ENCODE results near the gene WDR36. TPM values are rescaled to one million over a fixed set of nuclear protein-coding genes. Genes with fewer than 3 reads are reported as not detected.

WDR36 gene
- polyA plus RNA-seq, 1 donor (not counting 4 experiments of a cell fraction or from before 2014, with no cell fraction given), result 37.8 TPM

GRCh38 chr5:111117136-111117535 is 25.0 kb downstream of the WDR36 start:
- Histone ChIP-seq H3K27me3 (ENCODE audit: control insufficient read depth, extremely low read depth, insufficient read depth, low read length) (no peaks in the 10 kb centered on the region), H2AFZ (ENCODE audit: control insufficient read depth, low read length) (no peak overlapping the region), H3K9me3 (ENCODE audit: control insufficient read depth, low read depth, low read length) (no peaks in the 10 kb centered on the region), H3K36me3 (ENCODE audit: control insufficient read depth in 2 of 2, extremely low read depth in 1 of 2, insufficient read depth in 2 of 2, low read length in 2 of 2) (peaks cover 1 to 7% of the 10 kb centered on the region in 2 experiments), H3K4me2 (ENCODE audit: control insufficient read depth, extremely low read depth, insufficient read depth, low read depth, low read length) (no peak overlapping the region), H3K4me3 (ENCODE audit: control insufficient read depth in 2 of 3, extremely low read depth in 1 of 3, insufficient read depth in 2 of 3, low read depth in 1 of 3, low read length in 3 of 3) (no peak overlapping the region), H4K20me1 (ENCODE audit: control insufficient read depth, extremely low read depth, insufficient read depth, low read length) (no peaks in the 10 kb centered on the region), H3K9me1 (ENCODE audit: control insufficient read depth, extremely low read depth, insufficient read depth, low read length) (no peaks in the 10 kb centered on the region), H3K9ac (ENCODE audit: control insufficient read depth, extremely low read depth, insufficient read depth, low read length) (no peak overlapping the region), H3K79me2 (ENCODE audit: control insufficient read depth, insufficient read depth, low read length) (peaks cover 2% of the 10 kb centered on the region), H3K4me1 (ENCODE audit: control insufficient read depth, extremely low read depth, insufficient read depth, low read length) (peaks cover 11% of the 10 kb centered on the region), H3K27ac (ENCODE audit: control insufficient read depth, insufficient read depth, low read length) (no peak overlapping the region)
- TF ChIP-seq EZH2 (IDR thresholded peaks at IDR 0.05; ENCODE audit: low read length) (no peak), CTCF (optimal IDR thresholded peaks at IDR 0.05 in 1 of 3, IDR thresholded peaks at IDR 0.05 in 1 of 3, conservative IDR thresholded peaks at IDR 0.05 in 1 of 3; ENCODE audit: extremely low read depth in 1 of 3, insufficient read depth in 2 of 3, low read length in 3 of 3) (no peak)
- DNase-seq (ENCODE audit: low read depth, low spot score) (no peak), FAIRE-seq (no peak)
- dilution Hi-C loops (cut with MboI; ENCODE audit: extremely low pct_ligation_motif_present, low sequenced_read_pairs), result no loop called here

- no peaks in the 10 kb centered on the region for H3K9me1 ChIP-seq (ENCODE audit: control insufficient read depth, extremely low read depth, insufficient read depth, low read length)
- H3K36me3 ChIP-seq (ENCODE audit: control insufficient read depth in 2 of 2, extremely low read depth in 1 of 2, insufficient read depth in 2 of 2, low read length in 2 of 2), result peaks cover 0 to 14% of the 10 kb centered on the region in 2 experiments
- H3K4me3 ChIP-seq (ENCODE audit: control insufficient read depth in 2 of 3, extremely low read depth in 1 of 3, insufficient read depth in 2 of 3, low read depth in 1 of 3, low read length in 3 of 3), result no peak overlapping the region
- dilution Hi-C loops (cut with MboI; ENCODE audit: extremely low pct_ligation_motif_present, low sequenced_read_pairs), result no loop called here
- TF ChIP-seq EZH2 (IDR thresholded peaks at IDR 0.05; ENCODE audit: low read length), result no peak
- TF ChIP-seq CTCF (optimal IDR thresholded peaks at IDR 0.05 in 1 of 3, IDR thresholded peaks at IDR 0.05 in 1 of 3, conservative IDR thresholded peaks at IDR 0.05 in 1 of 3; ENCODE audit: extremely low read depth in 1 of 3, insufficient read depth in 2 of 3, low read length in 3 of 3), result no peak
- no peak for DNase-seq (ENCODE audit: low read depth, low spot score)
- H3K27me3 ChIP-seq (ENCODE audit: control insufficient read depth, extremely low read depth, insufficient read depth, low read length), result no peaks in the 10 kb centered on the region
- no peaks in the 10 kb centered on the region for H4K20me1 ChIP-seq (ENCODE audit: control insufficient read depth, extremely low read depth, insufficient read depth, low read length)
- no peak overlapping the region for H2AFZ ChIP-seq (ENCODE audit: control insufficient read depth, low read length)
- peaks cover 2% of the 10 kb centered on the region for H3K79me2 ChIP-seq (ENCODE audit: control insufficient read depth, insufficient read depth, low read length)
- H3K9ac ChIP-seq (ENCODE audit: control insufficient read depth, extremely low read depth, insufficient read depth, low read length), result no peak overlapping the region
- H3K4me2 ChIP-seq (ENCODE audit: control insufficient read depth, extremely low read depth, insufficient read depth, low read depth, low read length), result no peak overlapping the region
- peak; percentile 5 for FAIRE-seq
- H3K27ac ChIP-seq (ENCODE audit: control insufficient read depth, insufficient read depth, low read length), result no peak overlapping the region
- peaks cover 16% of the 10 kb centered on the region for H3K4me1 ChIP-seq (ENCODE audit: control insufficient read depth, extremely low read depth, insufficient read depth, low read length)
- H3K9me3 ChIP-seq (ENCODE audit: control insufficient read depth, low read depth, low read length), result no peaks in the 10 kb centered on the region
Observed at GRCh38 chr5:111119221-111119620, 27.1 kb downstream of the WDR36 start.

Data from keratinocyte (primary cell).